ENCODE results near the gene SLC7A6OS. TPM values are rescaled to one million over a fixed set of nuclear protein-coding genes. Genes with fewer than 3 reads are reported as not detected.

The SLC7A6OS gene
- total RNA-seq, 2 experiments from 2014 or later, result 23.0 to 26.4 TPM

DNA sequence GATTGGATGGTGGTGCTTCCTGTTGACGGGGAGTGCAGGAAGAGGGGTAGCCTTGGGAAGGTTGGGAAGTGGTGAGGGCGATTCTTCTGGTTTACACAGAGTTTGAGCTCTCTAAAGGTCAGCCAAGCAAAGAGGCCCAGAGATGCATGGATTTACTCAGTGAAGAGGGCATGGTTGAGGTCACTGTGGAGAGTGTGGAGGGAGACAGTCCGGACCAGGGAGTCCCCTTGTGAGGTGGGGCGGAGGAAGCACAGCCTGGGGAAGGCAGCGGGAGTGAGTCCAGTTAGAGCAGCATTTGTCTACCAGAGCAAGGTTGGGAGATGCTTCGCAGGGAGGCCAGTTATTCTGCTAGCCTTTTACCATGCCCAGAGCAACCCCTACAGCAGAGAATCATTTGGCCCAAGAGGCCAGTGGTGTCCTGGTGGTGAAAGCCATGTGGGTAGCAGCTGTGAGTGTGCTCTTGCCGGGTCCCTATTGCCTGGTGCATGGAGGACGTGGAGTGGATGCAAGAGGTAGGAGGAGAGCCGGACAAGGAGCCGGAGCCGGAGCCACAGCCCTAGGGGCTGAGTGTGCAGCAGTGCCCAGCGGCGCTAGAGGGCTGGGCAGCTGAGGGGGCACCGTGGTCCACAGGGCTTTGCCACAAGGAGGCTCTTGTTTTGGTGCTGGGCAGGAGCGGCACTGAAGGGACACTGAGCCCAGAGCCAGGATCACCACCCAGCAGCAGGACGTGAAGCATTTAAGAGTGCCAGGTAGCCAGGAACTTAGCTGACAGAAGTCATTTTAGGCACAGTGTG, 27.8 kb upstream of the SLC7A6OS start:
- intact Hi-C loops (cut with micrococcal nuclease), result no loop called here
- CTCF ChIA-PET, result interaction anchor here (1.0 to 2.2 kb wide), 3 partner anchors 10 to 77 kb away, joined by 3 to 14 read pairs (median 6); no protein-coding TSS in a partner anchor
- H3K4me1 Mint-ChIP-seq (ENCODE audit: low read depth), result peaks cover 1% of the 10 kb centered on the region
- H3K4me3 Mint-ChIP-seq, result no peak overlapping the region
- H3K27ac Mint-ChIP-seq, result no peak overlapping the region
- no peak for DNase-seq
- peaks cover 52% of the 10 kb centered on the region for H3K36me3 Mint-ChIP-seq (ENCODE audit: low read depth)
- H3K9me3 Mint-ChIP-seq, result no peaks in the 10 kb centered on the region
- H3K27me3 Mint-ChIP-seq (ENCODE audit: low read depth), result no peaks in the 10 kb centered on the region

DNA sequence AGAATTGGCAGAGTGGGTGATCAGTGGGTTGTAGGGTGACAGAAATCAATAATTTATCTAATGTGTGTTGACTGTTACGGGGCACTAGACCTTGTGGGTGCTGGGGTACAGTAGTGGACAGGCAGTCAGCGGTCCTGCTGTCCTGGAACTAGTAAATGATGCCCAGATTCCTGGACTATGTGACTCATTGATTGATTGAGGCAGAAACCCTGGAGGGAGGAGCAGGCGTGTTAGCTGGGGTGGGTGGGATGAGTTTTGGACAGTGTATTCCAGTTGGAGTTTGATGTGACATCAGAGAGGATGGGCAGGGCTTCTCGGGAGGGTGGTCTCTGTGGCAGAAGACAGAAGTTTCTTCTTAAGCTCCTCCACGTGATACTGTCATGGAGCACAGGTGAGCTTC, 24.4 kb upstream of the SLC7A6OS start:
- intact Hi-C loops (cut with micrococcal nuclease), result no loop called here
- CTCF ChIA-PET, result interaction anchor here (21.8 kb wide), 1 partner anchor 74 kb away, joined by 459 read pairs; the partner anchor contains the start of gene SLC7A6
- H3K9me3 Mint-ChIP-seq, result no peaks in the 10 kb centered on the region
- no peak overlapping the region for H3K4me3 Mint-ChIP-seq
- peaks cover 13% of the 10 kb centered on the region for H3K4me1 Mint-ChIP-seq (ENCODE audit: low read depth)
- no peak for DNase-seq
- H3K27ac Mint-ChIP-seq, result no peak overlapping the region
- no peaks in the 10 kb centered on the region for H3K27me3 Mint-ChIP-seq (ENCODE audit: low read depth)
- peaks cover 39% of the 10 kb centered on the region for H3K36me3 Mint-ChIP-seq (ENCODE audit: low read depth)

DNA sequence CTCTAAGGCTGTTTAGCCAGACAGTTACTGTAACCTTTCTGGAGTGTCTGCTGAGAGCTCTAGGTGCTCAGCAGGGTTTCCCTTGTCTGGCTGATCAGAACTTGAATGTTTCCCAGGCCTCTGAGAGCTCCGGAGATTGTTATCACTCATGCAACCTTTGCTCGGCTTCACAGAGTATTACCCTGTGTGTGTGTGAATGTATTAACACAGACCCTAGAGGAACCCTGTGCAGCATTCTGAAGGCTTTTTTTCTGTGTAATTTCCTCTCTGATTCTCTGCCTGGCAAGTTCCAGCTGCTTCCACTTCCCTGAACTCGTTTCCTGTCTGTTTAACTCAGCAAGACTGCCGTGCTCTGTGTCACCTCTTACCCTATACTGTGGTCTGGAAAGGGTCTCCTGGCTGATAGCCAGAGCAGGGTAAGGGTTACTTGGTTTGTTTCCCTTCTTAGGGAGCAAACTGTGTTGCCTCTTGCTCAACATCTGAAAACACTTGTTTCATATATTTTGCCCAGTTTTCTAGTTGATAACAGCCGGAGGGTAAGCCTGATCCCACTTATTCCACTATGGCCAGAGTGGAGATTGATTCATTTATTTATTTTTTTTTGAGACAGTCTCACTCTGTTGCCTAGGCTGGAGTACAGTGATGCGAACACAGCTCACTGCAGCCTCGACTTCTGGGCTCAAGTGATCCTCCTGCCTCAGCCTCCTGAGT, 21.8 kb upstream of the SLC7A6OS start:
- H3K27ac Mint-ChIP-seq, result peak overlapping the region; percentile 17
- H3K36me3 Mint-ChIP-seq (ENCODE audit: low read depth), result peaks cover 31% of the 10 kb centered on the region
- H3K27me3 Mint-ChIP-seq (ENCODE audit: low read depth), result no peaks in the 10 kb centered on the region
- CTCF ChIA-PET, result interaction anchor here (1.0 to 21.8 kb wide), 4 partner anchors 33 to 82 kb away, joined by 3 to 459 read pairs (median 3); partner anchors contain the start of gene SLC7A6
- intact Hi-C loops (cut with micrococcal nuclease), result no loop called here
- H3K4me3 Mint-ChIP-seq, result no peak overlapping the region
- DNase-seq, result peak; percentile 13
- peaks cover 20% of the 10 kb centered on the region for H3K4me1 Mint-ChIP-seq (ENCODE audit: low read depth)
- H3K9me3 Mint-ChIP-seq, result no peaks in the 10 kb centered on the region

DNA sequence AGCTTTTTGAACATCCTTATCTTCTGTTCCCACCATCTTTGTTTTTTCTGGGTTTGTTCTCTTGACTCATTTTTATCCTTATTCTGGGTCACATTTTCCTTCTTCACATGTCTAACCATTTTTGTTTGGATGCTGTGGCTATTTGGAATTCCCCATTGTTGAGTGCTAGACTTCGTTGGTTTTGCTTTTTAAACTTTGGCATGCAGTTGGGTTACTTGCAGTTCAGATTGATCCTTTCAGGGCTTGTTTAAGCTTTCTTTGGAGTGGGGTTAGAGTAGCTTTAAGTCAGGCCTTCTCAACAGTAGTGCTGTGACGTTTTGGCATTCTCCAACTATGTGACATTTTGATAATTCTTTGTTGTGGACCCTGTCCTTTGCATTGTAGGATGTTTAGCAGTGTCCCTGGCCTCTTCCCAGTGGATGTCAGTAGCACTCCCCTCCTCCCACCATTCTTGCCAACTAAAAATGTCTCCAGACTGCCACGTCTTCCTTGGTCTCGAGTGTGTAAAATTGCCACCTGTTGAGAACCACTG, 21.2 kb upstream of the SLC7A6OS start:
- Mint-ChIP-seq H3K27me3 (ENCODE audit: low read depth) (no peaks in the 10 kb centered on the region), H3K4me3 (no peak overlapping the region), H3K36me3 (ENCODE audit: low read depth) (peaks cover 26% of the 10 kb centered on the region), H3K27ac (peak overlapping the region; percentile 17), H3K9me3 (no peaks in the 10 kb centered on the region), H3K4me1 (ENCODE audit: low read depth) (peaks cover 23% of the 10 kb centered on the region)
- intact Hi-C loops (cut with micrococcal nuclease), result no loop called here
- CTCF ChIA-PET, result interaction anchor here (1.0 to 21.8 kb wide), 4 partner anchors 32 to 81 kb away, joined by 3 to 459 read pairs (median 3); partner anchors contain the start of gene SLC7A6
- DNase-seq, result no peak

DNA sequence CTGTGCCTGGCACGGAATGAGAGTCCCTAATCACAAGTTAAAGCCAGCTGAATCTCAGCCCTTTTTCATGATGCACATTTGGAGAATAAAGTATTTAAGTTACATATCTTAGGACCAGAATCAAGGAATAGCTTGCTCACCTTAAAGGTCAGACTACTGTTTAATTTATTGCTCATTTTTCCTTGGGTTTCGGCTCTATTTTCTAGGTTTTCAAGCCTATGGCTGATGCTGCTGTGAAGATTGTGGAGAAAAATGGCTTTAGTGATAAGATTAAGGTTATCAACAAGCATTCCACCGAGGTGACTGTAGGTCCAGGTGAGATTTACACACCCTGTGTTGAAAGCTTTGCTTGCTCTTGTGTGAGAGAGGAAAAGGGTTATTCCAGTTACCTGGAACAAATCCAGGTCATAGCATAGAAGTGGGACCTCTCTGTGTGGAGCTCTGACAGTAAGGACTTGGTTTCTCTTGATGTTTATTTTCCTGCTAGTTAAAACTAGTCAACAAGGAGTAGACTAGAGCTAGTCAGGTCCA, 18.2 kb upstream of the SLC7A6OS start:
- intact Hi-C loops (cut with micrococcal nuclease), result loop anchor here (1.0 to 2.0 kb wide), 4 partner anchors 19 to 89 kb away; partner anchors contain the start of gene SLC7A6OS
- Mint-ChIP-seq H3K27me3 (ENCODE audit: low read depth) (no peaks in the 10 kb centered on the region), H3K27ac (no peak overlapping the region), H3K4me3 (no peak overlapping the region), H3K4me1 (ENCODE audit: low read depth) (peaks cover 25% of the 10 kb centered on the region), H3K36me3 (ENCODE audit: low read depth) (peaks cover 15% of the 10 kb centered on the region), H3K9me3 (no peaks in the 10 kb centered on the region)
- CTCF ChIA-PET, result interaction anchor here (0.6 to 21.8 kb wide), 32 partner anchors 9 to 1367 kb away, joined by 3 to 459 read pairs (median 5); partner anchors contain the start of genes PLA2G15, PRMT7, SLC7A6 and SLC7A6OS
- DNase-seq, result no peak

DNA sequence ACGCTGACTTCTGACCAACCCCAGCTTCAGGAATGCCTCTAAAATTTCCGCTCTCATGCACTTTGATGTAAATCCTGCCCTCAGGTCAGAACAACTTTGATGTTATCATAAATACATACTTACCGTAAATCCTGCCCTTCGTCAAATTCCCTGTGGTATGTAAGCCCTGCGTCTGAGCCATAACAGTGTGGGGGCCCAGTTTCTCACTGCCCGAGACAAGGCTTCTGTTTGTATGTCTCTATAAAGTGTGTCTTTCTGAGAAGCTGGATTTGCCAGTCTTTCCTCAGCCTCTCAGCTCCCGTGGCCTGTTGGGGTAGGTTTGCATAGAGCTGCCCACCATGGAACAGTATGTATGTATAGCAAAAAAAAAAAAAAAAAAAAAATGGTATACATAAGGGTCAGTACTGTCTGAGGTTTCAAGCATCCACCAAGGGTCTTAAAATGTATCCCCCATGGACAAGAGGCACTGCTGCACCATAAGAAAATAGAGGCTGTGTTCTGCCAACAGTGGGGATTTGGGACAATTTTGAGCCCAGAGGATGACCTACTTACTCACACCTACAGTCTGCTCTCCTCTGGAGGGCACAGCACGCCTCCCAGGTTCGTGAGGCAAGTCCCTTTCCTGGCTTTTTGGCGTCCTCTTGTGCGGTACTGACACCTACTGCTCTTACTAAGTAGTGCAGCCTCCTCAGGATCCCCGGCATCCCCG, 17.6 kb upstream of the SLC7A6OS start:
- no peak overlapping the region for H3K27ac Mint-ChIP-seq
- H3K36me3 Mint-ChIP-seq (ENCODE audit: low read depth), result peaks cover 14% of the 10 kb centered on the region
- no peaks in the 10 kb centered on the region for H3K9me3 Mint-ChIP-seq
- H3K4me1 Mint-ChIP-seq (ENCODE audit: low read depth), result peaks cover 25% of the 10 kb centered on the region
- peak; percentile 89 for DNase-seq
- CTCF ChIA-PET, result interaction anchor here (0.6 to 21.8 kb wide), 35 partner anchors 9 to 1366 kb away, joined by 3 to 459 read pairs (median 4); partner anchors contain the start of genes PLA2G15, PRMT7, SLC7A6 and SLC7A6OS
- no peaks in the 10 kb centered on the region for H3K27me3 Mint-ChIP-seq (ENCODE audit: low read depth)
- H3K4me3 Mint-ChIP-seq, result no peak overlapping the region
- intact Hi-C loops (cut with micrococcal nuclease), result loop anchor here (1.0 to 2.0 kb wide), 4 partner anchors 18 to 88 kb away; partner anchors contain the start of gene SLC7A6OS

DNA sequence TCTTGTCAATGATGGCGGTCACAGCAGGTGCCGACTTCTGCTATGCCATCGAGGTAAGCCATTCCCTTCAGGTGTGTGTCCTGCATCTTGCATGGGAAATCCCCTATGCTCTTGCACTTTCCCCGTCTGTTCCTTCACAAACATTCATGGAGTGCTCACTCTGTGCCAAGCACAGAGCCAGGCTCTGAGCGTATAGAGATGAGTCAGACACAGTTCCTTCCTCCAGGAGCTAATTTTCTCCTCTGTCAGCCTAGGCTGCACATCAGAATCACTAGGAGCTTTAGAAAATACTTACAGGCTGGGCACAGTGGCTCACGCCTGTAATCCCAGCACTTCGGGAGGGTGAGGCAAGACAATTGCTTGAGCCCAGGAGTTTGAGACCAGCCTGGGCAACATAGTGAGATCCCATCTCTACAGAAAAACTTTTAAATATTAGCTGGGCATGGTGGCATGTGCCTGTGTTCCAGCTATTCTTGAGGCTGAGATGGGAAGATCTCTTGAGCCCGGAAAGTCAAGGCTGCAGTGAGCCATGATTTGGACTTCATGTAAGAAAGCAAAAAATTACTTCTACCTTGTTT, 14.1 kb upstream of the SLC7A6OS start:
- intact Hi-C loops (cut with micrococcal nuclease), result no loop called here
- H3K4me3 Mint-ChIP-seq, result no peak overlapping the region
- no peaks in the 10 kb centered on the region for H3K9me3 Mint-ChIP-seq
- CTCF ChIA-PET, result interaction anchor here (21.8 kb wide), 1 partner anchor 64 kb away, joined by 459 read pairs; the partner anchor contains the start of gene SLC7A6
- DNase-seq, result no peak
- no peaks in the 10 kb centered on the region for H3K27me3 Mint-ChIP-seq (ENCODE audit: low read depth)
- H3K27ac Mint-ChIP-seq, result no peak overlapping the region
- peaks cover 19% of the 10 kb centered on the region for H3K36me3 Mint-ChIP-seq (ENCODE audit: low read depth)
- peaks cover 15% of the 10 kb centered on the region for H3K4me1 Mint-ChIP-seq (ENCODE audit: low read depth)

DNA sequence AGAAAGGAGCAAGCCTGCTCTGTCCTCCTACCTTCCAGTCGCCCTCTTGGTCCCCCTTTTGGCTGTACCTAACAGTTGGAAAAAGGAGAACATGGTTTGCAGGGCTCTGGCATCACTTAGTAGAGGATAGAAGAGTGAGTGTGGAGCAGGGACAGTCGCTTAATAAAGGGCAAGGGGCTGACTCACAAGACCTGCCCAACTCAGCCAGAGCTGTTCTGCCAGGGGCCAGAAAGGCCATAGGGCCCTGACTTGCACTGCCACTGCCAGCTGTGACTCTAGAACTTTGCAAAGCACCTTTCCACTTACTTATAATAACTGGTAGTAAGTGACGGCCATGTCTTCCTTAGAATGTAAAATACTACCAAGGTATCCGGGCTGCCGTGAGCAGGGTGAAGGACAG, 13.6 kb upstream of the SLC7A6OS start:
- CTCF ChIA-PET, result interaction anchor here (0.6 to 21.8 kb wide), 2 partner anchors 15 to 63 kb away, joined by 4 to 459 read pairs; partner anchors contain the start of gene SLC7A6
- Mint-ChIP-seq H3K9me3 (no peaks in the 10 kb centered on the region), H3K4me1 (ENCODE audit: low read depth) (peaks cover 21% of the 10 kb centered on the region), H3K27ac (no peak overlapping the region), H3K4me3 (no peak overlapping the region), H3K27me3 (ENCODE audit: low read depth) (no peaks in the 10 kb centered on the region), H3K36me3 (ENCODE audit: low read depth) (peaks cover 21% of the 10 kb centered on the region)
- intact Hi-C loops (cut with micrococcal nuclease), result no loop called here
- no peak for DNase-seq

DNA sequence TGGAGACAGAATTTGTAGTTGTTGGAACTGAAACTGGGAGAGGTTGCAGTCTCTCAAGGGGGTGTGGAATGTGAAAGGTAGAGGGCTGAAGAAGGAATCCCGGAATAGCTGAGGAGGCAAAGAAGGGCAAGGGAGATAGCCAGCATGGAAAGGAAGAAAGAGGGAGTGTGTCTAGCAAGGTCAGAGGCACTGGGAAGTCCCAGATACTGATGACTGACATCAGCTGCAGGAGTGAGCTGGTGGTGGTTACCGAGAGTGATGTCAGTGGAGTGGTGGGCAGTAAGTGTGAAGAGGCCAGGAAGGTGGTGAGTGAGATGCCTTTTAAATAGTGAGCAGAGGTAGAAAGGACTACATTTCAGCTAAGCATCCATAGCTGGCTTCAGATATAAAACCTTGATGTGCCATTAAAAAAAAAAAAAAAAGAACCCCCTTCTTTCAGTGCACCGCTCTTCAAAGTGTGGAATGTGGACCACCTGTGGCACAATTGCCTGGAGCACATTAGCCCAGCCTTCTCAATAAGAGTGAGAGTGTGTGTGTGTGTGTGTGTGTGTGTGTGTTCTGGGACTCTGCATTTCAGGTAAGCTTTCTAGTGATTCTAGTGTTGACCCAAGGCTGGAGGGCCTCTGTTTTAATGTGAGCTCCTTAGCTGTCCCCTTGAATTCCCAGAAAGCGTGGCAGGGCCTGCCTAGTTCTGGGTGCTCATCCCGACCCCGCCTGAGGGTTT, 8.6 kb upstream of the SLC7A6OS start:
- Mint-ChIP-seq H3K27ac (peak overlapping the region; percentile 84), H3K27me3 (ENCODE audit: low read depth) (no peaks in the 10 kb centered on the region), H3K36me3 (ENCODE audit: low read depth) (peaks cover 33% of the 10 kb centered on the region), H3K9me3 (no peaks in the 10 kb centered on the region), H3K4me3 (peak overlapping the region; percentile 17), H3K4me1 (ENCODE audit: low read depth) (peaks cover 25% of the 10 kb centered on the region)
- intact Hi-C loops (cut with micrococcal nuclease), result no loop called here
- DNase-seq, result peak; percentile 83
- CTCF ChIA-PET, result interaction anchor here (1.9 to 21.8 kb wide), 2 partner anchors 9 to 58 kb away, joined by 12 to 459 read pairs; partner anchors contain the start of gene SLC7A6

DNA sequence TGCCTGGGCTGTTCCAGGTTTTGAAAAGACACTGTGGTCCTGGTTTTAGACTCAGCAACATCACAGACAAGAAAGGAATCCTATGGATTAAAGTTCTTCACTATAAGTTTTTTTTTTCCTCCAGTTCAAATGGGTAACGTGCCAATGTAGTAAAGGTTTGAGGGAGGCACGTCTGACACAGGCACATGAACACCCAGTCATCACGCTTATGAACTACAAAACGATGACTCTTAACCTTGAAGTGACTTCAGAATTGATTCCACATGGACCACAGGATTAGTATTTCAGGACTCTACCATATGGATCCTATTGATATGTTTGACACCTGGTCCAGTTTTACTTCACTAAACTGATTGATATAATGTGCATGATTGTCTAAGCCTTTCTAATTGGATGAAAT, 2.4 kb upstream of the SLC7A6OS start:
- peaks cover 26% of the 10 kb centered on the region for H3K36me3 Mint-ChIP-seq (ENCODE audit: low read depth)
- H3K4me3 Mint-ChIP-seq, result no peak overlapping the region
- H3K9me3 Mint-ChIP-seq, result no peaks in the 10 kb centered on the region
- peaks cover 37% of the 10 kb centered on the region for H3K4me1 Mint-ChIP-seq (ENCODE audit: low read depth)
- no peaks in the 10 kb centered on the region for H3K27me3 Mint-ChIP-seq (ENCODE audit: low read depth)
- no peak overlapping the region for H3K27ac Mint-ChIP-seq
- CTCF ChIA-PET, result no interaction called here
- no peak for DNase-seq
- intact Hi-C loops (cut with micrococcal nuclease), result no loop called here

All from activated naive CD4-positive, alpha-beta T cell treated with anti-CD3 and anti-CD28 coated beads for 36 hours (primary cell).